ENCODE measurements around the gene PPP3CA.

PPP3CA gene

DNA sequence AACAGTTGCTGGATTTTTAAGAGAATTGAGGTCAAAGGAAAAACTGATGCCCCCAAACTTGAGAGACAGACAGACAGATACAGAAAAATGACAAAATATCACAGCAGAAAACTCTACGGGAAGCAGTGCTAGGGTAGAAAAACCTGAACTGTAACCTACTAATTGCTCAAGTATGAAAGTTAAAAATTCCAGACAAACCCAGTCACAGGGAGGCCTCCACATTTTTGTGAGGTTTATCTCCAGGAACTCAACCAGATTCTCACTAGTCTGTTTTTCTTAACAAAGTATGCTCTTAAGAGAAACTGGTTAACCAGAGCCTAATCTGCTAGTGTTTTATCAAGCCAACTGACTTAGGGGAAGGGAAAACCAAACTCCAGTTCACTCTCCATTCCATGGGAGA is 19.9 kb upstream of the PPP3CA start:
- no peak overlapping the region for H3K9ac ChIP-seq (ENCODE audit: low read length)

DNA sequence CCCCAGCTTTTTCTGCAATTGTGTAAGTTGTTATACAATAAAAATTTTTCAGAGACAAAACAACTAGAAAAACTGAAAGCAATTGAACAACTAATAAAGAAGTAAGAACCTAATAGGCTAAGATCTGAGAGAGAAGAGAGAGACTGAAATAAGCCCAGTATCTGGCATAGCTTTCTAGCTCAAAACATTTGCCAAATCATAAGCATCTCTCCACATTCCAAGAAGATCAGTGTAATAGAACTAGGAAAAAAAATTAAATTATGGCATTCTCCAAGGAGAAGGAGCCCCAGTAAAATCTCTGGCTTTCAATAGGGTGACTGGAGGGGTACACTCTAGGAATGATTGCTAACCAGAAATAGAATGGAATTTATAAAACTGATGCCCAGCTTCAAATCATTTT is 19.0 kb upstream of the PPP3CA start:
- no peak overlapping the region for H3K27ac ChIP-seq (ENCODE audit: low read depth, low read length, poor library complexity, severe bottlenecking)

More for the DNA sequence above, 19.9 kb upstream of the PPP3CA start:
- Histone ChIP-seq H2AFZ (ENCODE audit: low read length) (no peak overlapping the region), H3K36me3 (ENCODE audit: insufficient read depth, low read length) (no peaks in the 10 kb centered on the region), H4K20me1 (ENCODE audit: insufficient read depth, low read length) (no peaks in the 10 kb centered on the region), H3K4me2 (ENCODE audit: low read length) (no peak overlapping the region), H3K4me1 (ENCODE audit: insufficient read depth, low read length, severe bottlenecking) (no peaks in the 10 kb centered on the region), H3K9me3 (ENCODE audit: low read length) (peaks cover 5% of the 10 kb centered on the region; the same call in 1 of the 2 replicates), H3F3A (ENCODE audit: insufficient read depth, low read length) (no peaks in the 10 kb centered on the region), H3K4me3 (ENCODE audit: low read depth, low read length, poor library complexity, severe bottlenecking) (no peak overlapping the region), H3K27me3 (ENCODE audit: insufficient read depth, low read length) (no peaks in the 10 kb centered on the region), H3K79me2 (ENCODE audit: insufficient read depth, low read length) (no peaks in the 10 kb centered on the region), H3K9me2 (ENCODE audit: low read depth, low read length) (no peaks in the 10 kb centered on the region), H3K27ac (ENCODE audit: low read depth, low read length, poor library complexity, severe bottlenecking) (no peak overlapping the region)
- TF ChIP-seq, protein P1, sequence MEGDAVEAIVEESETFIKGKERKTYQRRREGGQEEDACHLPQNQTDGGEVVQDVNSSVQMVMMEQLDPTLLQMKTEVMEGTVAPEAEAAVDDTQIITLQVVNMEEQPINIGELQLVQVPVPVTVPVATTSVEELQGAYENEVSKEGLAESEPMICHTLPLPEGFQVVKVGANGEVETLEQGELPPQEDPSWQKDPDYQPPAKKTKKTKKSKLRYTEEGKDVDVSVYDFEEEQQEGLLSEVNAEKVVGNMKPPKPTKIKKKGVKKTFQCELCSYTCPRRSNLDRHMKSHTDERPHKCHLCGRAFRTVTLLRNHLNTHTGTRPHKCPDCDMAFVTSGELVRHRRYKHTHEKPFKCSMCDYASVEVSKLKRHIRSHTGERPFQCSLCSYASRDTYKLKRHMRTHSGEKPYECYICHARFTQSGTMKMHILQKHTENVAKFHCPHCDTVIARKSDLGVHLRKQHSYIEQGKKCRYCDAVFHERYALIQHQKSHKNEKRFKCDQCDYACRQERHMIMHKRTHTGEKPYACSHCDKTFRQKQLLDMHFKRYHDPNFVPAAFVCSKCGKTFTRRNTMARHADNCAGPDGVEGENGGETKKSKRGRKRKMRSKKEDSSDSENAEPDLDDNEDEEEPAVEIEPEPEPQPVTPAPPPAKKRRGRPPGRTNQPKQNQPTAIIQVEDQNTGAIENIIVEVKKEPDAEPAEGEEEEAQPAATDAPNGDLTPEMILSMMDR (IDR thresholded peaks at IDR 0.05; ENCODE audit: low read length), result no peak
- no peak for TF ChIP-seq EZH2 (IDR thresholded peaks at IDR 0.05; ENCODE audit: borderline replicate concordance, low read length)

DNA sequence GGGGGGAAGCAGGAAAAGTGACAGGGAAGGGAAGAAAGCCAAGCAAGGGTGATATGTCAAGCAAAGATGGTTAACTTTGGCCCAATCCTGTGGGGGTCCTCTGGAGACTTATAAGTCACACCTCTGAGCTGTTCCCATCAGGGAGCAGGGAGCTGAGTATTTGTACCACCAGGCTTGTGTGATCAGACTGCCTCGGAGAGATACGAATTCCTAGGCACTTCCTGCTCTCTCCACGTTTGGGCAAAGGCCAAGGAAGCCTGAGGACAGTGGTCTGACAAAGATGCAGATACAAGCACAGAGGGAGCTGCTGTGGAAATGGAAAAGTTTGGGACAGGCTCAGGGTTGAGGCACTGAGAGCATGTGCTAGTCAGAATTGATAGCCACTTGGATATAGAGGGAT is 10.4 kb upstream of the PPP3CA start:
- no peak overlapping the region for H3K9ac ChIP-seq (ENCODE audit: low read length)
- no peaks in the 10 kb centered on the region for H4K20me1 ChIP-seq (ENCODE audit: insufficient read depth, low read length)
- no peak overlapping the region for H3K27ac ChIP-seq (ENCODE audit: low read depth, low read length, poor library complexity, severe bottlenecking)
- H3K4me3 ChIP-seq (ENCODE audit: low read depth, low read length, poor library complexity, severe bottlenecking), result no peak overlapping the region
- no peaks in the 10 kb centered on the region for H3K36me3 ChIP-seq (ENCODE audit: insufficient read depth, low read length)
- H2AFZ ChIP-seq (ENCODE audit: low read length), result no peak overlapping the region
- H3K4me2 ChIP-seq (ENCODE audit: low read length), result no peak overlapping the region
- H3K4me1 ChIP-seq (ENCODE audit: insufficient read depth, low read length, severe bottlenecking), result peaks cover 23% of the 10 kb centered on the region
- TF ChIP-seq EZH2 (IDR thresholded peaks at IDR 0.05; ENCODE audit: borderline replicate concordance, low read length), result no peak
- TF ChIP-seq, protein P1 (IDR thresholded peaks at IDR 0.05; ENCODE audit: low read length), result no peak
- no peaks in the 10 kb centered on the region for H3F3A ChIP-seq (ENCODE audit: insufficient read depth, low read length)
- no peaks in the 10 kb centered on the region for H3K79me2 ChIP-seq (ENCODE audit: insufficient read depth, low read length)
- no peaks in the 10 kb centered on the region for H3K9me3 ChIP-seq (ENCODE audit: low read length)
- H3K27me3 ChIP-seq (ENCODE audit: insufficient read depth, low read length), result no peaks in the 10 kb centered on the region
- no peaks in the 10 kb centered on the region for H3K9me2 ChIP-seq (ENCODE audit: low read depth, low read length)

More for the DNA sequence above, 19.0 kb upstream of the PPP3CA start:
- Histone ChIP-seq H3K4me2 (ENCODE audit: low read length) (no peak overlapping the region), H3K9me3 (ENCODE audit: low read length) (peaks cover 5% of the 10 kb centered on the region; the same call in 1 of the 2 replicates), H3K4me3 (ENCODE audit: low read depth, low read length, poor library complexity, severe bottlenecking) (no peak overlapping the region), H4K20me1 (ENCODE audit: insufficient read depth, low read length) (no peaks in the 10 kb centered on the region), H3F3A (ENCODE audit: insufficient read depth, low read length) (no peaks in the 10 kb centered on the region), H3K4me1 (ENCODE audit: insufficient read depth, low read length, severe bottlenecking) (no peaks in the 10 kb centered on the region), H3K27me3 (ENCODE audit: insufficient read depth, low read length) (no peaks in the 10 kb centered on the region), H3K9me2 (ENCODE audit: low read depth, low read length) (no peaks in the 10 kb centered on the region), H3K36me3 (ENCODE audit: insufficient read depth, low read length) (no peaks in the 10 kb centered on the region), H3K9ac (ENCODE audit: low read length) (no peak overlapping the region), H3K79me2 (ENCODE audit: insufficient read depth, low read length) (no peaks in the 10 kb centered on the region), H2AFZ (ENCODE audit: low read length) (no peak overlapping the region)
- TF ChIP-seq, protein P1 (IDR thresholded peaks at IDR 0.05; ENCODE audit: low read length), result no peak
- no peak for TF ChIP-seq EZH2 (IDR thresholded peaks at IDR 0.05; ENCODE audit: borderline replicate concordance, low read length)
